Natural killer cell treated with Interleukin-12 subunit alpha and Interleukin-12 subunit beta and Interleukin-15 and Interleukin-18, amount 100 ng/mL, for 72 hours (primary cell): ENCODE measurements around the gene TAF11L3. TPM values are rescaled to one million over a fixed set of nuclear protein-coding genes. Genes with fewer than 3 reads are reported as not detected.
A peak's percentile ranks its signal among the peaks of the same experiment; 100 is the strongest.
"Not testable (repeated sequence)": the region's sequence is repeated elsewhere in the genome, so short reads cannot be mapped to it uniquely, and the experiment has no call there.

Experiments
- ATAC-seq, 2 donors: fragments of 150-1000 bp; cut with Tn5 transposase in 1 of 2; sonication (Bioruptor Pico), chemical (Tn5 transposase) in 1 of 2; 2 replicates each; pipeline ENCODE4 v1.10.0; 2021
- DNase-seq: peaks from one replicate; pipeline ENCODE4 v3.0.0; 2022; ENCODE audit warnings: low spot score
- H3K27ac Mint-ChIP-seq, 2 donors: 1 replicate in 1 of 2; 2 replicates in 1 of 2; pipeline ENCODE4 v1.8.0; 2022; ENCODE audit warnings: mixed read lengths in 2 of 2, mild to moderate bottlenecking in 1 of 2, moderate library complexity in 1 of 2
- H3K27me3 Mint-ChIP-seq, 2 donors: 1 replicate in 1 of 2; 2 replicates in 1 of 2; pipeline ENCODE4 v1.8.0; 2022; ENCODE audit warnings: mixed read lengths in 2 of 2
- H3K36me3 Mint-ChIP-seq: one replicate; pipeline ENCODE4 v1.8.0; 2022; ENCODE audit warnings: mixed read lengths
- H3K4me1 Mint-ChIP-seq, 2 donors: 1 replicate in 1 of 2; 2 replicates in 1 of 2; pipeline ENCODE4 v1.8.0; 2022; ENCODE audit warnings: low read depth in 2 of 2, mixed read lengths in 2 of 2, mild to moderate bottlenecking in 1 of 2
- H3K4me3 Mint-ChIP-seq: one replicate; pipeline ENCODE4 v1.8.0; 2022; ENCODE audit warnings: mixed read lengths
- H3K9me3 Mint-ChIP-seq: 2 replicates; pipeline ENCODE4 v1.8.0; 2022; ENCODE audit warnings: mixed read lengths
- total RNA-seq, 2 donors: library from RNA; stranded (reverse); gene quantifications; one replicate each; pipeline ENCODE4 v1.2.3, GENCODE V29; 2022

Gene TAF11L3
- total RNA-seq, 2 donors from 2014 or later = not detected

DNA sequence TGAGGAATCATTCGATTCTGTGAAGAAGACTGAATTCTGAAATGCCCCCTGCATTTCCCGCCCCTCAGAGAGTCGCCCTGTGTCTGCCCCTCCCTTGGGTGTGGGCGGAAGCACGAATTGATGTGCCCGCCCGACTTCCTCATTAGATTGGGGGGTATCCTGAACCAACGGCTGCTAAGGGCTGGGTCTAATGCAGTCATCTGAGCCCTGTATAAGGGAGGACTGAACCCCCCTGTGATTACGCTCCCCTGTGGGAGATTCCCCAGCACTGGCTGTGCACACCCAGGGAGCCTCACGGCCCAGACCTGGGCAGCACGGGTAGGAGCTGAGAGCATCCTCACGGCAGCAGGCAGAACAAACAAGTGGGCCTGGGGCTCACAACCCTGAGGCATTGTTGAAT is 641 bp upstream of the TAF11L3 start:
- H3K27me3 Mint-ChIP-seq, H3K9me3 Mint-ChIP-seq, ATAC-seq, DNase-seq, H3K4me3 Mint-ChIP-seq, H3K36me3 Mint-ChIP-seq, H3K27ac Mint-ChIP-seq, H3K4me1 Mint-ChIP-seq: not testable (repeated sequence)

DNA sequence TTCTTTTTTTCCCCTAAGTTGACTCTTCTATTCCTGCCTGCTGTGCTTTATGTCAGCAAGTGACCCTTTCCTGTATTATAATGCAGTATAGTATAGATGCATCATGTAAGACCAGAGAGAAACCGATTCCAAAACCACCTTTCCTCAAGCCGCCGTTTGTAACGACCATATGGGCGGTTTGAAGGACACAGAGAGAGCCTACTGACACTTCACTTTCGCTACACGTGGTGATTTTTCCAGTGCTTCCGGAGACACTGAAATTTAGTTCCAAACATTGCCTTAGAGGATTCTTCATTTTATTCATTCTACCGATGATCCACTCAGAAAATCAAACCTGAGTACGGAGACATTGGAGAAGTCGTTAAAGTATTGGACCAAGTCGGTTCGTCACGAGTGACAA is 1.3 kb downstream of the TAF11L3 start:
- H3K36me3 Mint-ChIP-seq, H3K27me3 Mint-ChIP-seq, H3K27ac Mint-ChIP-seq, ATAC-seq, H3K4me3 Mint-ChIP-seq, H3K4me1 Mint-ChIP-seq, H3K9me3 Mint-ChIP-seq: not testable (repeated sequence)
- peak; percentile 62 for DNase-seq

DNA sequence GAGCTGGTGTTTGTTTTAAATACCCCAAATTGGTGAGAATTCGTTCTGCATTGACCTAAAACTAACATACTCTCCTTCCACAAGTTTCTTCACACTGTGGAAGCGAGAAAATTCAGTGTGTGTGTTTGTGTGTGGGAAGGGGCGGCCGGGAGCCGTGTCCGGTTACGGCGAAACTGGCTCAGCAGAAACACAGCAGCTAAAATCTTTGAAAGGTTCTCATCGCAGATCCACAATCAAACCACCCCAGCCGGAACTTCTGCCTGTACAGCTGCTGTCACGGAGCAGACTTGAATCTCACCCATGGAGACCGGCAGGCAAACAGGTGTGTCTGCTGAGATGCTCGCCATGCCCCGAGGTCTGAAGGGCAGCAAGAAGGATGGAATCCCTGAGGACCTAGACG is 3.3 kb downstream of the TAF11L3 start, which contains the start of gene TAF11L4:
TSS of gene TAF11L4 (plus strand) at position 301 of the 400 bp plus-strand sequence.
- DNase-seq, H3K36me3 Mint-ChIP-seq, H3K4me3 Mint-ChIP-seq, ATAC-seq, H3K4me1 Mint-ChIP-seq, H3K9me3 Mint-ChIP-seq, H3K27ac Mint-ChIP-seq, H3K27me3 Mint-ChIP-seq: not testable (repeated sequence)

DNA sequence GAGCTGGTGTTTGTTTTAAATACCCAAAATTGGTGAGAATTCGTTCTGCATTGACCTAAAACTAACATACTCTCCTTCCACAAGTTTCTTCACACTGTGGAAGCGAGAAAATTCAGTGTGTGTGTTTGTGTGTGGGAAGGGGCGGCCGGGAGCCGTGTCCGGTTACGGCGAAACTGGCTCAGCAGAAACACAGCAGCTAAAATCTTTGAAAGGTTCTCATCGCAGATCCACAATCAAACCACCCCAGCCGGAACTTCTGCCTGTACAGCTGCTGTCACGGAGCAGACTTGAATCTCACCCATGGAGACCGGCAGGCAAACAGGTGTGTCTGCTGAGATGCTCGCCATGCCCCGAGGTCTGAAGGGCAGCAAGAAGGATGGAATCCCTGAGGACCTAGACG is 6.8 kb downstream of the TAF11L3 start, which contains the start of gene TAF11L5:
TSS of gene TAF11L5 (plus strand) at position 301 of the 400 bp plus-strand sequence.
- H3K4me1 Mint-ChIP-seq, H3K27ac Mint-ChIP-seq, H3K4me3 Mint-ChIP-seq, H3K9me3 Mint-ChIP-seq, H3K27me3 Mint-ChIP-seq, H3K36me3 Mint-ChIP-seq, DNase-seq, ATAC-seq: not testable (repeated sequence)

DNA sequence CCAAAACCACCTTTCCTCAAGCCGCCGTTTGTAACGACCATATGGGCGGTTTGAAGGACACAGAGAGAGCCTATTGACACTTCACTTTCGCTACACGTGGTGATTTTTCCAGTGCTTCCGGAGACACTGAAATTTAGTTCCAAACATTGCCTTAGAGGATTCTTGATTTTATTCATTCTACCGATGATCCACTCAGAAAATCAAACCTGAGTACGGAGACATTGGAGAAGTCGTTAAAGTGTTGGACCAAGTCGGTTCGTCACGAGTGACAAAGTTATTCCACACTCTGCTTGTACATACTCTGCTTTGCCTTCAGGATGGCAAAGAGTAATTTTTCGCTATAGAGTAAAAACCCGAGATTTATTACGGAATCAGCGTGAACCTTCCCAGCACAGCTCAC is 8.3 kb downstream of the TAF11L3 start:
- not testable (repeated sequence) for H3K9me3 Mint-ChIP-seq, H3K36me3 Mint-ChIP-seq, ATAC-seq, H3K4me1 Mint-ChIP-seq, H3K27me3 Mint-ChIP-seq, H3K4me3 Mint-ChIP-seq, H3K27ac Mint-ChIP-seq
- DNase-seq = peak; percentile 69

DNA sequence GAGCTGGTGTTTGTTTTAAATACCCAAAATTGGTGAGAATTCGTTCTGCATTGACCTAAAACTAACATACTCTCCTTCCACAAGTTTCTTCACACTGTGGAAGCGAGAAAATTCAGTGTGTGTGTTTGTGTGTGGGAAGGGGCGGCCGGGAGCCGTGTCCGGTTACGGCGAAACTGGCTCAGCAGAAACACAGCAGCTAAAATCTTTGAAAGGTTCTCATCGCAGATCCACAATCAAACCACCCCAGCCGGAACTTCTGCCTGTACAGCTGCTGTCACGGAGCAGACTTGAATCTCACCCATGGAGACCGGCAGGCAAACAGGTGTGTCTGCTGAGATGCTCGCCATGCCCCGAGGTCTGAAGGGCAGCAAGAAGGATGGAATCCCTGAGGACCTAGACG is 10.2 kb downstream of the TAF11L3 start, which contains the start of gene TAF11L6:
TSS of gene TAF11L6 (plus strand) at position 301 of the 400 bp plus-strand sequence.
- H3K4me1 Mint-ChIP-seq, H3K27ac Mint-ChIP-seq, H3K27me3 Mint-ChIP-seq, H3K36me3 Mint-ChIP-seq, DNase-seq, H3K4me3 Mint-ChIP-seq, H3K9me3 Mint-ChIP-seq, ATAC-seq: not testable (repeated sequence)

Other genes starting within 250 kb of the TAF11L3 start
- gene TAF11L2, start 20.1 kb upstream of the TAF11L3 start, total RNA-seq = not detected
- gene TAF11L4, start 3.4 kb downstream of the TAF11L3 start, total RNA-seq = not detected
- gene TAF11L5, start 6.9 kb downstream of the TAF11L3 start, total RNA-seq = not detected
- not detected for gene TAF11L6, start 10.3 kb downstream of the TAF11L3 start, total RNA-seq
- not detected for gene TAF11L7, start 67.4 kb downstream of the TAF11L3 start, total RNA-seq
- not detected for gene TAF11L8, start 72.6 kb downstream of the TAF11L3 start, total RNA-seq
- not detected for gene TAF11L9, start 76.0 kb downstream of the TAF11L3 start, total RNA-seq
- not detected for gene TAF11L10, start 79.5 kb downstream of the TAF11L3 start, total RNA-seq
- not detected for gene TAF11L11, start 85.8 kb downstream of the TAF11L3 start, total RNA-seq
- not detected for gene TAF11L12, start 92.0 kb downstream of the TAF11L3 start, total RNA-seq
- gene TAF11L13, start 113.7 kb downstream of the TAF11L3 start, total RNA-seq = not detected
- not detected for gene TAF11L14, start 116.1 kb downstream of the TAF11L3 start, total RNA-seq